Fibroblast of lung (primary cell): ENCODE results near the gene C3. TPM values are rescaled to one million over a fixed set of nuclear protein-coding genes. Genes with fewer than 3 reads are reported as not detected.

Source experiments
- DNase-seq, 2 donors: peaks; one replicate each; pipeline versions ENCODE4 v3.0.0 to v3.0.0-alpha.2; 2010; ENCODE audit warnings: low read depth in 2 of 2
- H2AFZ ChIP-seq: 2 replicates; pipeline ENCODE4 v1.5.1; 2012; ENCODE audit warnings: low read length, control low read depth, inconsistent platforms
- H3K27ac ChIP-seq: 2 replicates; pipeline ENCODE4 v1.5.1; 2011; ENCODE audit warnings: low read length, control low read depth; ENCODE audit not compliant: insufficient read depth
- H3K27me3 ChIP-seq: 2 replicates; pipeline ENCODE4 v1.5.1; 2011; ENCODE audit warnings: mild to moderate bottlenecking, low read length; ENCODE audit not compliant: control insufficient read depth, insufficient read depth
- H3K36me3 ChIP-seq: 2 replicates; pipeline ENCODE4 v1.5.1; 2011; ENCODE audit warnings: low read length; ENCODE audit not compliant: control insufficient read depth, insufficient read depth
- H3K4me1 ChIP-seq: 2 replicates; pipeline ENCODE4 v1.5.1; 2011; ENCODE audit warnings: low read length; ENCODE audit not compliant: control insufficient read depth, insufficient read depth; ENCODE audit errors: extremely low read depth
- H3K4me2 ChIP-seq: 2 replicates; pipeline ENCODE4 v1.5.1; 2011; ENCODE audit warnings: low read length, control low read depth; ENCODE audit not compliant: insufficient read depth; ENCODE audit errors: extremely low read depth
- H3K4me3 ChIP-seq, 4 experiments: fragments of 200-600 bp in 1 of 4; sonication (generic) in 1 of 4; replicated peaks in 1 of 4; 2 replicates each; pipeline ENCODE4 v1.5.1; 2011 to 2016; ENCODE audit warnings: low read length in 4 of 4, low read depth in 3 of 4, mild to moderate bottlenecking in 3 of 4, control low read depth in 2 of 4, inconsistent platforms in 1 of 4, mixed read lengths in 1 of 4; ENCODE audit not compliant: insufficient read depth in 1 of 4; ENCODE audit errors: control extremely low read depth in 1 of 4
- H3K79me2 ChIP-seq: 2 replicates; pipeline ENCODE4 v1.5.1; 2012; ENCODE audit warnings: mild to moderate bottlenecking, low read length, inconsistent platforms; ENCODE audit not compliant: control insufficient read depth, insufficient read depth
- H3K9ac ChIP-seq: 2 replicates; pipeline ENCODE4 v1.5.1; 2011; ENCODE audit warnings: mild to moderate bottlenecking, low read length, control low read depth; ENCODE audit not compliant: insufficient read depth
- H3K9me3 ChIP-seq: 2 replicates; pipeline ENCODE4 v1.5.1; 2012; ENCODE audit warnings: low read depth, low read length; ENCODE audit not compliant: control insufficient read depth, insufficient read depth
- H4K20me1 ChIP-seq: 2 replicates; pipeline ENCODE4 v1.5.1; 2011; ENCODE audit warnings: low read length; ENCODE audit not compliant: control insufficient read depth, insufficient read depth; ENCODE audit errors: extremely low read depth
- EZH2 ChIP-seq: IDR thresholded peaks from 2 replicates; pipeline ENCODE4 v1.5.1; 2012; ENCODE audit warnings: low read length, control low read depth, mild to moderate bottlenecking; ENCODE audit errors: missing control alignments
- polyA plus RNA-seq, 2 donors: library from polyadenylated mRNA; depleted of rRNA in 1 of 2; stranded (reverse) in 1 of 2; unstranded in 1 of 2; fragments of >200 nt; gene quantifications; 2 replicates each; pipeline ENCODE4 v1.2.1, GENCODE V29; 2011 to 2012; ENCODE audit warnings: missing spikeins in 1 of 2
- total RNA-seq: library from RNA; depleted of rRNA; stranded (reverse); fragments of >200 nt; gene quantifications from 2 replicates; pipeline ENCODE4 v1.2.1, GENCODE V29; 2014
- TF ChIP-seq, protein P1 (sequence below), 2 donors: IDR thresholded peaks in 1 of 2; conservative IDR thresholded peaks in 1 of 2; 1 replicate in 1 of 2; 2 replicates in 1 of 2; pipeline ENCODE4 v1.5.1; 2011 to 2012; ENCODE audit warnings: low read length in 2 of 2, control low read depth in 1 of 2, inconsistent platforms in 1 of 2, low read depth in 1 of 2, mild to moderate bottlenecking in 1 of 2

The C3 gene
- total and polyA plus RNA-seq, 2 donors (not counting 1 experiment from before 2014, with no cell fraction given), result 1.2 to 2.5 TPM

DNA sequence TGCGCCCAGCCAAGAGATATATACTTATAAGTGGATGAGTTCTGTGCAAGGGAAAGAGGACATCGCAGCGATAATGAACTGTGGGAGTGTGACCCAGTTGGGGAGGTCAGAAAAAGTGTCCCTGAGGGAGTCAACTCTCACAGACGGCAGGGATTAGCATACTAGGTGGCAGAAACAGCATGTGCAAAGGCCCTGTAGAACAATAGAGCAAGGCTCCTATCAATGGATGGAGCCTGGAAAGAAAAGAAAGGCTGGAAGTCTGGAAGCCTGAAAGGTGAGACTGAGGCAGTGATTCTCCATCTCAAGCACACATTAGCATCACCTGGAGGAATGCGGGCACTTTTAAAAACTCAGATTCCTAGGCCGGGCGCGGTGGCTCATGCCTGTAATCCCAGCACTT lies 29.1 kb downstream of the C3 start:
- Histone ChIP-seq H3K4me1 (no peaks in the 10 kb centered on the region), H3K4me2 (no peak overlapping the region), H4K20me1 (no peaks in the 10 kb centered on the region), H2AFZ (no peak overlapping the region), H3K9me3 (no peaks in the 10 kb centered on the region), H3K27ac (no peak overlapping the region), H3K27me3 (no peaks in the 10 kb centered on the region), H3K4me3 (no peak overlapping the region), H3K9ac (no peak overlapping the region), H3K79me2 (no peaks in the 10 kb centered on the region), H3K36me3 (no peaks in the 10 kb centered on the region)
- TF ChIP-seq EZH2, result no peak
- TF ChIP-seq, protein P1, sequence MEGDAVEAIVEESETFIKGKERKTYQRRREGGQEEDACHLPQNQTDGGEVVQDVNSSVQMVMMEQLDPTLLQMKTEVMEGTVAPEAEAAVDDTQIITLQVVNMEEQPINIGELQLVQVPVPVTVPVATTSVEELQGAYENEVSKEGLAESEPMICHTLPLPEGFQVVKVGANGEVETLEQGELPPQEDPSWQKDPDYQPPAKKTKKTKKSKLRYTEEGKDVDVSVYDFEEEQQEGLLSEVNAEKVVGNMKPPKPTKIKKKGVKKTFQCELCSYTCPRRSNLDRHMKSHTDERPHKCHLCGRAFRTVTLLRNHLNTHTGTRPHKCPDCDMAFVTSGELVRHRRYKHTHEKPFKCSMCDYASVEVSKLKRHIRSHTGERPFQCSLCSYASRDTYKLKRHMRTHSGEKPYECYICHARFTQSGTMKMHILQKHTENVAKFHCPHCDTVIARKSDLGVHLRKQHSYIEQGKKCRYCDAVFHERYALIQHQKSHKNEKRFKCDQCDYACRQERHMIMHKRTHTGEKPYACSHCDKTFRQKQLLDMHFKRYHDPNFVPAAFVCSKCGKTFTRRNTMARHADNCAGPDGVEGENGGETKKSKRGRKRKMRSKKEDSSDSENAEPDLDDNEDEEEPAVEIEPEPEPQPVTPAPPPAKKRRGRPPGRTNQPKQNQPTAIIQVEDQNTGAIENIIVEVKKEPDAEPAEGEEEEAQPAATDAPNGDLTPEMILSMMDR (conservative IDR thresholded peaks at IDR 0.05 in 1 of 2, IDR thresholded peaks at IDR 0.05 in 1 of 2; ENCODE audit: low read depth in 1 of 2, low read length in 2 of 2), result no peak
- no peak for DNase-seq

DNA sequence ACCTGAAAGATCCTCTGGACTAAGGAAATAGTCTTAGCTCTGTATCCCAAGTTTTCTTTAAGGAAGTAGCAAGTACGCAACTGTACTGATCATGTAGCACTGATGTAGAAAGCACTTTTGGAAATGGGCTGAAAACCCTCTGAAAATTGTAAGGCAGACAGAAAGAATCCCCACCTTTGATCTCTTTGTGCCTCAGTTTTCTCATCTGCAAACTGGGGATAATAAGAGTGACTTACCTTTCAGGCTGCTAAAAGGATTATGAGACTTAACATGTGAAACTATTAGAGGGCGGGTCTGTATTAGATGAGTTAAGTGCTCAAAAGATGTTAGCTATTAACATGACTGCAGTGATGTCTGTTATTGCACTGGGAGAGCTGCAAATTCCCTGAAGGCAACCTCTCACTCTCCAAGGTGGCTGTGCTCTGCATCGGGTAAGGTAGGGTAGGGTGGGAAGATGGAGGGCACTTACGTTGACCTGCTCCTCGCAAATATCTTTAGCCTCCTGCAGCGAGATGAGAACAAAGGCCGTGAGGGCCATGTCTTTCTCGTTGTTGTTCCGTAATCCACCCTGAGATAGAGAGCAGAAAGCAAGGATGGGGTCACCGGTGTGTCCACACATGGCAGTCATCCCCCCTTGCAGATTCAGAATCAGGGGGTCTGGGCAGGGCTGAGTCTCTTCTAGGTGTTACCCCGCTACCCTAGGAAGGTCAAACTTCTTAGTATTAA lies 30.1 kb downstream of the C3 start:
- Histone ChIP-seq H4K20me1 (no peaks in the 10 kb centered on the region), H3K36me3 (no peaks in the 10 kb centered on the region), H3K9ac (no peak overlapping the region), H2AFZ (no peak overlapping the region), H3K79me2 (no peaks in the 10 kb centered on the region), H3K27ac (no peak overlapping the region), H3K27me3 (no peaks in the 10 kb centered on the region), H3K4me3 (no peak overlapping the region), H3K4me2 (no peak overlapping the region), H3K9me3 (no peaks in the 10 kb centered on the region), H3K4me1 (no peaks in the 10 kb centered on the region)
- TF ChIP-seq, protein P1 (conservative IDR thresholded peaks at IDR 0.05 in 1 of 2, IDR thresholded peaks at IDR 0.05 in 1 of 2; ENCODE audit: low read depth in 1 of 2, low read length in 2 of 2), result no peak
- no peak for TF ChIP-seq EZH2
- DNase-seq, result no peak

DNA sequence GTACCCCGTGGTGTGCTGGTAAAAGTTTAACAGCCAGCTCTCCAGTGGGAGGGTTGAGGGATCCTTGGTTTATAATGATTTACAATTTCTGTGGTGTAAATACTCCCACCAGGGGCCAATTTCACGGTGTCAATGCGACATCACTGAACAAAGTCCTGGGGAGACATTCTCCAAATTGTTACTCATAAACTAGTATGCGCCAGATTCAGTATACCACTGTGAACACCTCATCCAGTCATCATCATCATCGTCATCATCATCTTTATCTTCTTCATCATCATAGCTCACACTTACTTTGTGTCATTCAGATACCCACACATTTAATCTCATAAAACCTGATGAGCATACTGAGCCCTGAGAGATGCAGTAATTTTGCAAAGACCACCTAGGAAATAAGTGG lies 33.3 kb downstream of the C3 start:
- Histone ChIP-seq H3K4me2 (no peak overlapping the region), H3K9ac (no peak overlapping the region), H3K4me1 (no peaks in the 10 kb centered on the region), H3K36me3 (no peaks in the 10 kb centered on the region), H3K4me3 (no peak overlapping the region), H3K9me3 (no peaks in the 10 kb centered on the region), H3K79me2 (no peaks in the 10 kb centered on the region), H2AFZ (no peak overlapping the region), H3K27ac (no peak overlapping the region), H3K27me3 (no peaks in the 10 kb centered on the region), H4K20me1 (no peaks in the 10 kb centered on the region)
- DNase-seq, result no peak
- TF ChIP-seq, protein P1 (conservative IDR thresholded peaks at IDR 0.05 in 1 of 2, IDR thresholded peaks at IDR 0.05 in 1 of 2; ENCODE audit: low read depth in 1 of 2, low read length in 2 of 2), result no peak
- TF ChIP-seq EZH2, result no peak
